SK-N-SH (cell line): ENCODE data around the gene PPP1R27. TPM values are rescaled to one million over a fixed set of nuclear protein-coding genes. Genes with fewer than 3 reads are reported as not detected.

Experiments used
- CTCF ChIA-PET: fragments of 300-600, 350-600 bp; formaldehyde crosslinking; extraction: SDS; loops from one replicate; lab custom pipeline; 2021; lab: Yijun Ruan, JAX
- POLR2A ChIA-PET: fragments of 350-600 bp; sonication (Branson Sonifier 250); formaldehyde crosslinking; extraction: SDS; loops from one replicate; lab custom pipeline; 2020; ENCODE audit warnings: antibody characterized with exemption, inconsistent platforms; lab: Yijun Ruan, JAX
- DNase-seq: peaks from one replicate; pipeline ENCODE4 v3.0.0; 2012
- H2AFZ ChIP-seq: fragments of 200-600 bp; sonication (generic); 2 replicates; pipeline ENCODE4 v1.8.1; 2016; ENCODE audit warnings: antibody characterized with exemption, mild to moderate bottlenecking, low read depth
- H3F3A ChIP-seq: fragments of 200-600 bp; sonication (generic); replicated peaks from 2 replicates; pipeline ENCODE3; 2016; ENCODE audit warnings: antibody characterized with exemption, mild to moderate bottlenecking; ENCODE audit not compliant: insufficient read depth
- H3K27ac ChIP-seq, 2 experiments: fragments of 200-500 bp in 1 of 2; fragments of 200-600 bp in 1 of 2; sonication (Bioruptor generic) in 1 of 2; sonication (generic), shearing (Covaris generic) in 1 of 2; 2 replicates each; pipeline versions ENCODE4 v1.5.1 to v1.6.1; 2014 to 2016; ENCODE audit warnings: low read depth in 2 of 2, inconsistent platforms in 1 of 2, low read length in 1 of 2, mild to moderate bottlenecking in 1 of 2, mixed read lengths in 1 of 2
- H3K27me3 ChIP-seq: fragments of 200-600 bp; sonication (generic), shearing (Covaris generic); 2 replicates; pipeline ENCODE4 v1.6.1; 2016; ENCODE audit warnings: mixed run types; ENCODE audit not compliant: insufficient read depth
- H3K36me3 ChIP-seq, 2 experiments: fragments of 200-500 bp in 1 of 2; fragments of 200-600 bp in 1 of 2; sonication (Bioruptor generic) in 1 of 2; sonication (generic) in 1 of 2; replicated peaks in 1 of 2; 2 replicates each; pipeline versions ENCODE3 to v1.5.1; 2014 to 2016; ENCODE audit warnings: low read length in 1 of 2, mild to moderate bottlenecking in 1 of 2; ENCODE audit not compliant: insufficient read depth in 2 of 2, control insufficient read depth in 1 of 2
- H3K4me1 ChIP-seq, 2 experiments: fragments of 200-500 bp in 1 of 2; fragments of 200-600 bp in 1 of 2; sonication (Bioruptor generic) in 1 of 2; sonication (generic), shearing (Covaris generic) in 1 of 2; 2 replicates each; pipeline versions ENCODE4 v1.5.1 to v1.6.1; 2014 to 2016; ENCODE audit warnings: low read depth in 1 of 2, low read length in 1 of 2, mixed run types in 1 of 2; ENCODE audit not compliant: insufficient read depth in 2 of 2, control insufficient read depth in 1 of 2
- H3K4me2 ChIP-seq: fragments of 200-600 bp; sonication (generic), shearing (Covaris generic); 2 replicates; pipeline ENCODE4 v1.6.1; 2017; ENCODE audit warnings: mixed run types
- H3K4me3 ChIP-seq, 2 experiments: fragments of 200-500 bp in 1 of 2; fragments of 200-600 bp in 1 of 2; sonication (Bioruptor generic) in 1 of 2; sonication (generic), shearing (Covaris generic) in 1 of 2; 2 replicates each; pipeline versions ENCODE4 v1.5.1 to v1.8.1; 2014 to 2016; ENCODE audit warnings: low read depth in 2 of 2, inconsistent platforms in 1 of 2, low read length in 1 of 2, mild to moderate bottlenecking in 1 of 2, mixed read lengths in 1 of 2, moderate library complexity in 1 of 2
- H3K79me2 ChIP-seq: fragments of 200-600 bp; sonication (generic); 2 replicates; pipeline ENCODE4 v1.8.1; 2017; ENCODE audit warnings: mild to moderate bottlenecking; ENCODE audit not compliant: insufficient read depth
- H3K9ac ChIP-seq: fragments of 200-600 bp; sonication (generic); 2 replicates; pipeline ENCODE4 v1.6.1; 2017; ENCODE audit warnings: mixed run types
- H3K9me2 ChIP-seq: fragments of 200-600 bp; sonication (generic); 2 replicates; pipeline ENCODE4 v1.6.1; 2017; ENCODE audit warnings: mixed run types
- H3K9me3 ChIP-seq: fragments of 200-600 bp; sonication (generic); 2 replicates; pipeline ENCODE4 v1.6.1; 2017; ENCODE audit warnings: mixed run types, mild to moderate bottlenecking, moderate library complexity
- H4K20me1 ChIP-seq: fragments of 200-600 bp; sonication (generic); 2 replicates; pipeline ENCODE4 v1.6.1; 2017; ENCODE audit warnings: mild to moderate bottlenecking, mixed run types; ENCODE audit not compliant: insufficient read depth
- CTCF ChIP-seq: fragments of 200-600 bp; sonication (generic); IDR thresholded peaks from 2 replicates; pipeline ENCODE4 v1.6.1; 2017; ENCODE audit warnings: antibody characterized with exemption, mild to moderate bottlenecking, moderate library complexity
- FOXJ3 ChIP-seq: sonication (generic); formaldehyde crosslinking; IDR thresholded peaks from 2 replicates; pipeline ENCODE4 v1.5.1; 2020; ENCODE audit warnings: mild to moderate bottlenecking, missing genetic modification reagents
- NFIC ChIP-seq: IDR thresholded peaks from 2 replicates; pipeline ENCODE4 v1.4.0; 2012; ENCODE audit warnings: borderline replicate concordance
- NRF1 ChIP-seq: IDR thresholded peaks from 2 replicates; pipeline ENCODE4 v1.6.1; 2012; ENCODE audit warnings: low read depth, mild to moderate bottlenecking, low read length
- POLR2AphosphoS5 ChIP-seq: IDR thresholded peaks from 2 replicates; pipeline ENCODE4 v1.6.1; 2012; ENCODE audit warnings: low read depth, low read length
- RCOR1 ChIP-seq: fragments of 150-350 bp; IDR thresholded peaks from 2 replicates; pipeline ENCODE4 v1.6.1; 2017; ENCODE audit warnings: antibody characterized with exemption, low read length
- REST ChIP-seq: IDR thresholded peaks from 2 replicates; pipeline ENCODE4 v1.6.1; 2012; ENCODE audit warnings: mild to moderate bottlenecking, low read depth, low read length, moderate library complexity
- USF1 ChIP-seq: IDR thresholded peaks from 2 replicates; pipeline ENCODE4 v1.4.0; 2012; ENCODE audit warnings: low read depth, borderline replicate concordance
- USF2 ChIP-seq: fragments of 150-350 bp; IDR thresholded peaks from 2 replicates; pipeline ENCODE4 v1.6.1; 2017; ENCODE audit warnings: antibody characterized with exemption, low read length, low read depth, borderline replicate concordance
- YY1 ChIP-seq: IDR thresholded peaks from 2 replicates; pipeline ENCODE4 v1.4.0; 2012; ENCODE audit warnings: low read depth, mild to moderate bottlenecking
- WGBS: methylation state at CpG from one replicate; pipeline ENCODE4 v1.1.6; 2017; ENCODE audit warnings: low lambda C conversion rate; 5-methylcytosine and 5-hydroxymethylcytosine counted together
- polyA plus RNA-seq, 3 experiments: library from polyadenylated mRNA; depleted of rRNA; stranded (reverse); fragments of >200 nt; gene quantifications; 2 replicates each; pipeline ENCODE4 v1.2.3, GENCODE V29; 2012

PPP1R27 gene
- polyA plus RNA-seq, 1 of the 3 experiments (the other 2 are of a cell fraction) = 0.07 TPM

DNA sequence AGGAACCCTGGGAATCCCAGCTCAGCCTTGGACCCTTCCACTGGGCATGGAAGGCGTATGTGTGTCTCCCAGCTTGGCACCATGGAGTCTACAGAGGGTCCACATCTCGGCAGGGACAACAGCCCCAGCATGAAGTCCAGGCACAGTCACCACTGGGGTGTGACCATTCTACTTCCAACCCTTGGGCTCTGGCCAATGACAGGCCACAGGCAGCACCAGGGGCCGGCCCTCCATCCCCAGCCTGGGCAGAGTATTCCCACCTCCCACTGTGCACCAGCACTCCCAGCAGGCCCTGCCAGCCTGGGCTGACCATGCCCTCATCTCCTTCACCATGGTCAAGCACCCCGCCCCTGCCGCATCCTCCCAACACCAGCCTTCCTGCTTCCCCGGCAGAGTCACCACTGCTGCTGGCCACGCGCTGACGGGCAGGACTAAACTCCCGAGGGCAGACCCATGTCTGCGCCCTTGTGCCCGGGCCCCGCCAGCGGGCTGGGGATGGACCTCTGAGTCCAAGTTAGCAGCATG is 9.5 kb upstream of the PPP1R27 start:
- H3K4me3 ChIP-seq = no peak overlapping the region
- H3K4me1 ChIP-seq = no peaks in the 10 kb centered on the region
- H3K9me2 ChIP-seq = no peaks in the 10 kb centered on the region
- no peaks in the 10 kb centered on the region for H3K9me3 ChIP-seq
- DNase-seq = no peak
- no peak overlapping the region for H2AFZ ChIP-seq
- 98% methylated on average over 13 of the region's 14 CpGs for WGBS
- no peaks in the 10 kb centered on the region; the same call in 1 of the 2 replicates for H3K79me2 ChIP-seq
- CTCF ChIA-PET = interaction anchor here (2.1 kb wide), 1 partner anchor 8 kb away, joined by 8 read pairs; no protein-coding TSS in a partner anchor
- H3K36me3 ChIP-seq = peaks cover 51% of the 10 kb centered on the region in 2 experiments
- H3K27ac ChIP-seq = no peak overlapping the region
- TF ChIP-seq USF2 (no peak), FOXJ3 (CRISPR knock-in tag) (no peak), REST (no peak), RCOR1 (no peak), POLR2AphosphoS5 (no peak), YY1 (no peak), USF1 (no peak), CTCF (no peak), NRF1 (no peak), NFIC (no peak)
- TF ChIP-seq, all 33 proteins: peak for 0
- no peaks in the 10 kb centered on the region for H3K27me3 ChIP-seq
- POLR2A ChIA-PET = no interaction called here
- no peaks in the 10 kb centered on the region; the same call in 1 of the 2 replicates for H4K20me1 ChIP-seq
- no peak overlapping the region for H3K9ac ChIP-seq
- H3K4me2 ChIP-seq = no peak overlapping the region
- H3F3A ChIP-seq = peaks cover 43% of the 10 kb centered on the region
